Measurements from ENCODE around the gene ATP7B.

ATP7B gene

DNA sequence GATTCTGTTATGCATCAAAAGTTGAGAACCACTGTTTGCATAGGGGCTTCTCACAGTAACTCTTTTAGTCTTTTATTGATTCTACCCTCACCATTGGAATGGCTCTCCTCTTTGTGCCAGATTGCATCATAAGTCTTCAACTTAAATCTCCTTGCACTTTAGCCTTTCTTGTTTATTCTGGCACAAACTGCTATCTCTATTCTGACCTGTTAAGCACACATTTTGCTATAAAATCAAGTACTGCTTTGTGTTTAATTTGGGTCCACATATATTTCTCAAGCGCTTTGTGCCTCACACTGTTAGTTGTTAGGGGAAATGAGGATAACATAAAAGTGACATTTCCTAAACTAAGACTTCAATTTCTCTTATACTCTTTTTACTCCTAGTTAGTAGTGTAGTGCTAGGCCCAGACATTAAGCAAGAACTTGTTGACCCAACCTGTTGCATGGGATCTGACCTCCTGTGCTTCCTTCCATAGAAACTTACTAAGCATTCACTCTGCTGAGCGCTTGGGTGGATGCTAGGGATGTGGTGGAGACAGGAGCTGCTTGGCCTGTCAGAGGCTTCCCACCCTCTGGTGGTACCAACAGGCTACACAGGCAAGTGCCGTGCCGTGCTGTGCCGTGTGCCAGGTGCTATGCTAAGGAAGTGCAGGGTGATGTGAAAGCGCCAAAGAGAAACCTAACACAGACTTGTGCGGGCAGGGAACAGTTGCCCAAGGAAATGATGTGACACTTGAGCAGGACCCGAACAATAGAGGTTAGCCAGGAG, 14.4 kb upstream of the ATP7B start:
- CTCF ChIA-PET = interaction anchor here (0.9 to 1.3 kb wide), 2 partner anchors 25 to 425 kb away, joined by 3 to 4 read pairs; no protein-coding TSS in a partner anchor
- POLR2A ChIA-PET = no interaction called here

DNA sequence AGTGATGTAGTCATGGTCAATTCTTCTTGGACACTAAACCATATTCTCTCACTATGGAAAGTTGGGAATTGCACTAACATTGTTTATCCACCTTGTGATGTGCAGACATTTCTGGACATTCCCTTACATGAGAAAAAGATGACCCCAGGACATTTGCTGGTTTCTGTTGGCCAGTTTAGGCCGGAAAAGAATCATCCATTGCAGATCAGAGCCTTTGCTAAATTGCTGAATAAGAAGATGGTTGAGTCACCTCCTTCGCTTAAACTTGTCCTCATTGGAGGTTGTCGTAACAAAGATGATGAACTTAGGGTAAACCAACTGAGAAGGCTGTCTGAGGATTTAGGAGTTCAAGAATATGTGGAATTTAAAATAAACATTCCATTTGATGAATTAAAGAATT, 13.2 kb upstream of the ATP7B start, which contains the start of gene UTP14C:
Gene UTP14C (plus strand): TSS at position 211 of the 400 bp plus-strand sequence. CDS start 4,114 bp downstream, outside the sequence.
- ChIA-PET POLR2A (no interaction called here), CTCF (interaction anchor here (1.3 to 1.8 kb wide), 2 partner anchors 8 to 426 kb away, joined by 4 to 5 read pairs; no protein-coding TSS in a partner anchor)
- no peak for DNase-seq (ENCODE audit: extremely low spot score)
- TF ChIP-seq CTCF (IDR thresholded peaks at IDR 0.05; ENCODE audit: control extremely low read depth, extremely low read depth, low read depth, missing control alignments) = no peak

More for the DNA sequence above, 14.4 kb upstream of the ATP7B start:
- TF ChIP-seq CTCF (IDR thresholded peaks at IDR 0.05; ENCODE audit: control extremely low read depth, extremely low read depth, low read depth, missing control alignments) = no peak
- DNase-seq (ENCODE audit: extremely low spot score) = no peak

DNA sequence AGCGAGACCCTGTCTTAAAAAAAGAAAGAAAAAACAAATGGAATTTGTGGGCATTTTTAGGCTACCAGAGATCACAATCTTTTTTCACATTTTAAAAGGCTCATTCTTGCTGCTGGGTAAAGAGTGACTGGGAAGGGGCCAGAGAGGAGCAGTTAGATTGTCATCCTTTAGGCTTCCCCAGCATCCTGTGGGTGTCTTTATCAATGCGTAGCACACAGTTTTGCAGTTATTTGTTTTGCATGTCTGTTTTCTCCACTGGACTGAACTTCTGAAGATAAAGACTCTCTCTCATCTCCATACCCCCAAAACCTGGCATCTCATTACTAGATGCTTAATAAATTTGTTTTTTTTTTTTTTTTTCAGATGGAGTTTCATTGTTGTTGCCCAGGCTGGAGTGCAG, 11.1 kb upstream of the ATP7B start:
- DNase-seq (ENCODE audit: extremely low spot score) = no peak
- CTCF ChIA-PET = interaction anchor here (0.7 to 1.4 kb wide), 3 partner anchors 11 to 129 kb away, joined by 3 read pairs; no protein-coding TSS in a partner anchor
- POLR2A ChIA-PET = no interaction called here
- TF ChIP-seq CTCF (IDR thresholded peaks at IDR 0.05; ENCODE audit: control extremely low read depth, extremely low read depth, low read depth, missing control alignments) = no peak

DNA sequence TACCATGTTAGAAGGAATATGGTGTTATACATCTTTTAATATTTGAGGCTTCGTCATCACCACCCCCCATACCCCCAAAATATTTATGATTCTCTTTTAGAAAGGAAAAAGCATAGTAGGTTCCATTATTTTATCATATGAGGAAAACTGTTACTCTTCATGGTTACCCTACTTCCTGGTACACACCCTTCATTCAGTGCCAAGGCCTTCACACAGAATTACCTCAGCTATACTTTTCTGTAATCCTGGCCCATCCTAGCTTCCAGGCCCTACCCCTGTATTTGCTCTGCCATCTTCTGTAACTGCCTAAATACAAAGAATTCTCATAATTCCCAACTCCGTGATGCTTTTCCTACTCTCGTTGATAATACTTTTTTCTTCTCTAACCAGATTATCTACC, 8.9 kb upstream of the ATP7B start:
- DNase-seq (ENCODE audit: extremely low spot score) = no peak
- TF ChIP-seq CTCF (IDR thresholded peaks at IDR 0.05; ENCODE audit: control extremely low read depth, extremely low read depth, low read depth, missing control alignments) = no peak
- CTCF ChIA-PET = interaction anchor here (1.7 kb wide), 1 partner anchor 10 kb away, joined by 6 read pairs; no protein-coding TSS in a partner anchor
- POLR2A ChIA-PET = no interaction called here

DNA sequence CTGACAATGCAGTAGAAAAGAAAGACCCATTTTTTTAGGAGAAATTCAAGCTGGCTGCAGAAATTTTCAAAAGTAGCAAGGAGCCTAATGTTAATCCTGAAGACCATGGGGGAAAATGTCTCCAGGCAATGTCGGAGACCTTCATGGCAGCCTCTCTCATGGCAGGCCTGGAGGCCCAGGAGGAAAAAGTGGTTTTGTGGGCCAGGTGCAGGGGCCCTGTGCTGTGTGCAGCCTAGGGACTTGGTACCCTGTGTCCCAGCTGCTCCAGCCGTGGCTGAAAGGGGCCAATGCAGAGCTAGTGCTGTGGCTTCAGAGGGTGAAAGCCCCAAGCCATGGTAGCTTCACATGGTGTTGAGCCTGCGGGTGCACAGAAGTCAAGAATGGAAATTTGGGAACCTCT, 5.0 kb upstream of the ATP7B start:
- POLR2A ChIA-PET = no interaction called here
- no peak for TF ChIP-seq CTCF (IDR thresholded peaks at IDR 0.05; ENCODE audit: control extremely low read depth, extremely low read depth, low read depth, missing control alignments)

DNA sequence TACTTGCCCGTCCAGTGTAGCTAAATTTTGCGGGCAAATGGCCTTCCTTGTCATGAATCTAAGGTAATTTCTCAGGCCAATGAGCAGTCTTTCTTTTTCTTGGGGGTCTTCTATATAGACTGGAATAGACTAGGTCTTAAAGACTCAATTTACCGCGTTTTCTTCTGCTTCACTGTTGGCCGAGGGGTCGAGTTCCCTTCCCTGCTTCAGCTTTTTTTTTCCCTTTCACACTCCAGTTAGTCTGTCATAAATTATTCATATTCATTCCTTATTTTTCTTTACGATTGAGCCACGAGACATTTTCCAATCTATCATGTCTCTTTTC, 1.2 kb upstream of the ATP7B start:
- no peak for DNase-seq (ENCODE audit: extremely low spot score)
- POLR2A ChIA-PET = no interaction called here
- CTCF ChIA-PET = interaction anchor here (1.1 to 1.9 kb wide), 4 partner anchors 11 to 438 kb away, joined by 5 to 16 read pairs (median 6); partner anchors contain the start of gene VPS36
- TF ChIP-seq CTCF (IDR thresholded peaks at IDR 0.05; ENCODE audit: control extremely low read depth, extremely low read depth, low read depth, missing control alignments) = no peak

More for the DNA sequence above, 5.0 kb upstream of the ATP7B start:
- CTCF ChIA-PET = interaction anchor here (1.3 kb wide), 1 partner anchor 111 kb away, joined by 3 read pairs; no protein-coding TSS in a partner anchor
- no peak for DNase-seq (ENCODE audit: extremely low spot score)
